Activated T-cell treated with anti-CD3 and anti-CD28 coated beads, Interleukin-2, amount 50 U/mL, for 1 hour (primary cell): ENCODE measurements around the gene APP.
"Not testable (repeated sequence)": the region's sequence is repeated elsewhere in the genome, so short reads cannot be mapped to it uniquely, and the experiment has no call there.

Source experiments
- DNase-seq: peaks from one replicate; pipeline ENCODE4 v3.0.0-alpha.2; 2020

APP gene

DNA sequence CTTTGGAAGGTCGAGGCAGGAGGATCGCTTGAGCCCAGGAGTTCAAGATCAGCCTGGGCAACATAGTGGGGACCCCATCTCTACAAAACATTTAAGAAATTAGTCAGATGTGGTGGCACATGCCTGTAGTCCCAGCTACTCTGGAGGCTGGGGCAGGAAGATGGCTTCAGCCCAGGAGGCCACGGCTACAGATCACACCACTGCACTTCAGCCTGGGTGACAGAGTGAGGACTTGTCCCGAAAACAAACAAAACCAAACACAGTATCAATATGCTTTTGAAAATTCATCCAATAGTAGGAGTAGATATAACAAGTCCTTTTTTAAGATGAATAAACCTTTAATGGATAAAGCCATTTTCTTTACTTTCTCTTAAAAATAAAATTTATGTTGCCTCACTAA is 8.5 kb downstream of the APP start:
- no peak for DNase-seq

GRCh38 chr21:26159869-26160268 is 10.7 kb downstream of the APP start:
- no peak for DNase-seq

DNA sequence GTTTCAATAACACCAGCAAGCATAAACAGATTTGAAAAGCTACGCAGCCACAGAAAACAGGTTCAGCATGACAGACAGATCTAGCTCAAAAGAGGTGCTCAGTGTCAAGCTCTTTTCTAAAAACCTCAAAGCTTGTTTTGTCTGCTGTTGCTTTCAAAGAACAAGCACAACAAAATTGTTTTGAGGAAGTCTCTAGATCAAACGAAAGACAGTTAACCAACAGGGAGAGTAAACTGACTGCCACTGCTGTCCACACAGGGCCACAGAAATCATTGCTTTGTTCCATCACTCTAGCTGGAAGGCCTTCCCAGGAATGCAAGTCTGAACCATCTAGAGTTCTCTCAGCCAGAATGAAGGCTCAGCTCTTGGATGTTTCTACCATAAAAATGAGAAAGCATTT is 12.8 kb downstream of the APP start:
- no peak for DNase-seq

- no peak for DNase-seq
These were observed 15.8 kb downstream of the APP start for GRCh38 chr21:26154753-26155152.

DNA sequence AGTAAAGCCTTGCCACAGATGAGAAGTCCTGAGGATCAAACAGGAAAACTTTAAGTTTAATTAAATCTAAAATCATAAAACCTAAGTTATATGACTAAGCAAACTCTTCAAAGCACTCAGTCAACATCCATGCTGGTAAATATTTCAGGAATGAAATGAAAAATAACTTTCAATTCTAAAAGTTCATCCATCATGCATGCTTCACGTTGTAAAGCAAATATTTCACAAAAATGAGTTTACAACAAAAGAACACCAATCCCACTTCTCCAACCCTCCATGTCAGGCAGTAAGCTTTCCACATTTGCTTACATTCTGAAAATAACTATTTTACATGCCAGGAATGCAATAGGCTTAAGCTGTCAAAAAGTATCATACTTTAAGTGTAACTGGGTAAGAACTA is 16.8 kb downstream of the APP start:
- DNase-seq = no peak

DNA sequence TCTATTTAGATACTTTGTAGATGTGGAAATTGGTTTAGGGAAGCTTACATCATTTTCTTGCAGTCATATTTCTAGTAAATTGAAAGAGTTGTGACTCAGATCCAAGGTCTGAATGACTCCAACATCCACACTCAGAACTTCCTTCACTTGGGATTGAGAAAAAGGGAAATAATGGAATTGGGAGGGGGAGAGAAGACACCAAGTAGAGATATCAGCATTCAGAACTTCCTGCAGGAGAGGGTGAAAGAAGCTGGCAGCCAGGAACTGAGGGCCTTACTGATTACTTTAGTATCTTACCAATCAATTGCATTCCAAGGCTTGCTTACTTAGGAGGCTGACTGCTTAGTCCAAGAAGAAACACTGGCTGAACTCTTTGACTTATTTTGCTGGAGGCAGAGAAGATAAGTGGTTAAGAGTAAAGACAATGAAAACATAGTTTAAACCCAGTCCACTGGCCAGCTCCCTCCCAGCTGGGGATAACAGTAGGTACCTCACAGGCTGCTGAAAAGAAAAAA is 21.7 kb downstream of the APP start:
- no peak for DNase-seq

- DNase-seq = no peak
These were observed 22.3 kb downstream of the APP start for GRCh38 chr21:26148071-26148839.

DNA sequence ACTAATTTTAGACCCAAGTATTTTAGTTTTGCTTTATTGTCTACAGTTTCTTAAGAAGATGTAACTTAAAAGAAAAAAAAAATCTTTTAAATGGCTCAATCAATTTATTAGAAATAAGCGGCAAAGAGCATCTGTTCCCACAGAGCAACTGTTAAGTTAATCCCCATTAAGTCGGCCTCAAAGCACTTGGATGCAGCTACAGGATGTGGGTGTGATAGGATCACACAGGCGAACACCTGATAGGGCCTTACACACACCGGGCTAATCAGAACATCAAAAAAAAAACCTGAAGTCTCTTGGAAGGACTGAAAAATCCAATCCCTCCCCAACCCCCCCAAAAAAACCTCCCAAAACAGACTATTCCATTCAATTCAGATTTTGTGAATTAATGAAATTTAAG is 23.0 kb downstream of the APP start:
- DNase-seq = no peak

GRCh38 chr21:26146681-26147080 is 23.9 kb downstream of the APP start:
- no peak for DNase-seq

- DNase-seq = no peak
These were observed 26.5 kb downstream of the APP start for GRCh38 chr21:26144031-26144430.

DNA sequence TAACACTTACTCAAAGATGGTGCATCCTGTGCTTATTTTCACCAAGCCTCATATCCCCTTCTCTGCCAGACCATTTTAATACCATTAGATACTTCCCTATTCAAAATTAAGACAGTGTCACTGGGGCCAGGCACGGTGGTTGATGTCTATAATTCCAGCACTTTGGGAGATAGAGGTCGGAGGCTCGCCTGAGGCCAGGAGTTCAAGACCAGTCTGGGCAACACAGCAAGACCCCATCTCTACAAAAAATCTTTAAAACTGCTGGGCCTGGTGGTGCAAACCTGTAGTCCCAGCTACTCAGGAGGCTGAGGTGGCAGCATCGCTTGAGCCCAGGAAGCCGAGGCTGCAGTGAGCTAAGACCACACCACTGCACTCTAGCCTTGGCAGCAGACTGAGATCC is 28.2 kb downstream of the APP start:
- DNase-seq = no peak

GRCh38 chr21:26140926-26141325 is 29.6 kb downstream of the APP start:
- no peak for DNase-seq

GRCh38 chr21:26140164-26140579 is 30.4 kb downstream of the APP start:
- no peak for DNase-seq

GRCh38 chr21:26138615-26139257 is 31.8 kb downstream of the APP start:
- no peak for DNase-seq

DNA sequence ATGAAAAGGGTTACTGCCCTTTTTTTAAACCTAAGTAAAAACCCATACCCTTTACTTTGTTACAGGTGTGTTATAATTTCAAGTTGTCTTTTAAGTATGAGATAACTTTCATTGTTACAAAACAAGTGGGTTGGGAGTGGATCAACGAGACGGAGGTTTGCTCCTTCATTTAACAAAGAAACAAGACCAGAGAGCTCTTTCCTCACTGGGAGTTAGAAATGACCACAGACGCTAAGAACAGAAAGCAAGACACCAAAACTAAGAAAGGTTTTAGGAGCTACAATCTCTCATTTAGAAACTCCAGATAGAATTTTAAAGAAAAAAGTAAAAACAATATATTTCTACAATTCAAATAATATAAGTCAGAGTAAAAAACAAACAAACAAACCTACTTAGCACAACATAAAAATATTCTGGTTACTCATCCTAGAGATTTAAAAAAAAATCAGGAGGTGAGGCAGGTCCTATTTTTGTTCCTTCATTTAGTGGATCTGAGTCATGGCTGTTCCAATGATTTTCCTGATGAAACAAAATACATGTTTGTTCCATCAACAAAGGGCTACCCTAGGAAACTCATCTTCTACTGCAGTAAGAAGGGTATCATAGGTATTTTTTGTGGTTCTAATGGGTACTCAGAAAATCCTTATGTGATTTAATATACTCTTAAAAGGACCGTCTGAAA is 33.0 kb downstream of the APP start:
- no peak for DNase-seq

DNA sequence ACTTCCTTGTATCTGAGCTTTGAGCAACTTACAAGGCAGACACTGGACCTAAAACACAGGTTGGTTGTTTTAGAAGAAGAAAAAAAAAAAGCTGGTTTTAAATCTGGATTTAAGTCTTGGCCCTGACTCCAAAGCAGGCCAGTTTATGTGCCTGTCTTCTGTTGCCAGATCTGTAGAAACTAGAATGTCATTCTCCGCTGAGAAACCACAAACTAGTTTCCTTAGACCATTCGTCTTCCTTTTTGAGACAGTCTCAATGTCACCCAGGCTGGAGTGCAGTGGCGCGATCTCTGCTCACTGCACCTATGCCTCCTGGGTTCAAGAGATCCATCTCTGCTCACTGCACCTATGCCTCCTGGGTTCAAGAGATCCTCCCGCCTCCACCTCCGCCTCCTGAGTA is 33.9 kb downstream of the APP start:
- DNase-seq = no peak

GRCh38 chr21:26135520-26135919 is 35.0 kb downstream of the APP start:
- DNase-seq = no peak

GRCh38 chr21:26131554-26131953 is 39.0 kb downstream of the APP start:
- no peak for DNase-seq

- DNase-seq = not testable (repeated sequence)
These were observed 39.5 kb downstream of the APP start for GRCh38 chr21:26131053-26131452.

- DNase-seq = no peak
These were observed 40.2 kb downstream of the APP start for GRCh38 chr21:26130249-26130881.

DNA sequence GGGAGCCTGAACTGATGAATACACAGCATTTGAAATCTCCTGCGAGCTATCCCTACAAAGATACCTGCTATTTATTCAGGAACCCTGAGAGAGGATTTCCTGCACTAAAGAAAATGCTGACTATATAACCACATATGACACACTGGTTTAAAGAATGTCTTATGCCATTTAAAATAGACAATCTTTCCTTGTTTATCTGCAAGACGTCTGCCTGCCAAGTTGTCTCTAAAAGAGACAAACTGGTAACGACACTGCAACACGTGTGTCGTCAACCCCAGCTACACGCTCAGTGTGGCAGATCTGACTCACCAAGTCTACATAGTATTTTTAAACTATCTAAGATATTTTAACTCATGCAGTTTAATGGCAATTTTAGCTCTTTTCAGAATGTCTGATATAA is 42.7 kb downstream of the APP start:
- no peak for DNase-seq

DNA sequence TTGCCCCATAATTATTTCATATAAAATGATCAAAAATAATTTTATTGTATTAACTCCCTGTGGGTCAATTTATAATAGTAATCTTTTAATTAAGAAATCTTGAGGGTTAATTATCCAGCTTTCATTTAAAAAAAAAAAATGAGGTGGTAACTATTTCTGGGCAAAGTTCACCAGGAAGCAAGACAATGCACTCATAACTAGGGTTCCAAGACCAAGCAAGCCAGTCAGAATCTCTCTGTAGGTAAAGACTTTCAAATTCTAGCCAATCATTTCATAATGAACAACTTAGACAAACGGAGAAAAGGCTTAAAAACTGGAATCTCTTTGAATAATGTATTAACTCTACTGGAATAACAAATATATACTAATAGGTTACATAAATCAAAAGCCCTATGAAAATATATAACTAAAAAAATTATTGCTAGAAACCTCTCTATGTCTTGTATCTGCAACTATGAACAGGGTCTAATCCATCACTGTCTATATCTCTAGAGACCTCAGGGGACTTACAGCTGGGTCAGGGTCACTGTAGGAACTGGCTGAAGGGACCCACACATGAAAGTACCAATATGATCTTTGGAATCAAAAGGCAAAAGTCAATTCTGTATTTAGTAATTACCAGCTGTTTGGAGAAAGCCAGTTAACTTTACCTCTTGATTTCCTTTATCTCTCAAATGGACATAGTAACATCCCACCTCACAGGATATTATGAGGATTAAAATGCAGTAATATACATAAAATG is 43.3 kb downstream of the APP start:
- DNase-seq = no peak

- DNase-seq = no peak
These were observed 44.4 kb downstream of the APP start for GRCh38 chr21:26126168-26126553.
